ENCODE results near the gene MAP3K20.
"Not testable (repeated sequence)": the region's sequence is repeated elsewhere in the genome, so short reads cannot be mapped to it uniquely, and the experiment has no call there.

MAP3K20 gene

GRCh38 chr2:173239644-173240043, 164.0 kb downstream of the MAP3K20 start:
- DNase-seq, result no peak

GRCh38 chr2:173240083-173240482, 164.4 kb downstream of the MAP3K20 start:
- DNase-seq, result no peak

- no peak for DNase-seq
Observed at GRCh38 chr2:173241643-173242042, 166.0 kb downstream of the MAP3K20 start.

GRCh38 chr2:173247156-173247555, 171.5 kb downstream of the MAP3K20 start:
- DNase-seq, result no peak

GRCh38 chr2:173248381-173248780, 172.7 kb downstream of the MAP3K20 start:
- DNase-seq, result no peak

GRCh38 chr2:173249661-173250641, 174.3 kb downstream of the MAP3K20 start:
- DNase-seq, result no peak

GRCh38 chr2:173251225-173251624, 175.6 kb downstream of the MAP3K20 start:
- DNase-seq, result no peak

- DNase-seq, result no peak
Observed at GRCh38 chr2:173252581-173252980, 176.9 kb downstream of the MAP3K20 start.

- no peak for DNase-seq
Observed at GRCh38 chr2:173254659-173255058, 179.0 kb downstream of the MAP3K20 start.

- no peak for DNase-seq
Observed at GRCh38 chr2:173258701-173259100, 183.1 kb downstream of the MAP3K20 start.

GRCh38 chr2:173262356-173262755, 186.7 kb downstream of the MAP3K20 start:
- not testable (repeated sequence) for DNase-seq

- DNase-seq, result no peak
Observed at GRCh38 chr2:173264151-173264550, 188.5 kb downstream of the MAP3K20 start.

- DNase-seq, result peak; percentile 15
Observed at GRCh38 chr2:173264603-173265366, 189.1 kb downstream of the MAP3K20 start.

GRCh38 chr2:173271135-173271534, 195.5 kb downstream of the MAP3K20 start:
- no peak for DNase-seq

GRCh38 chr2:173271825-173272224, 196.2 kb downstream of the MAP3K20 start:
- no peak for DNase-seq

GRCh38 chr2:173272849-173273248, 197.2 kb downstream of the MAP3K20 start:
- DNase-seq, result no peak

- DNase-seq, result no peak
Observed at GRCh38 chr2:173278794-173279526, 203.3 kb downstream of the MAP3K20 start.

- no peak for DNase-seq
Observed at GRCh38 chr2:173279527-173279868, 203.9 kb downstream of the MAP3K20 start.

GRCh38 chr2:173280853-173281252, 205.2 kb downstream of the MAP3K20 start:
- no peak for DNase-seq

GRCh38 chr2:173281898-173282297, 206.3 kb downstream of the MAP3K20 start:
- not testable (repeated sequence) for DNase-seq

- no peak for DNase-seq
Observed at GRCh38 chr2:173282795-173283545, 207.3 kb downstream of the MAP3K20 start.

GRCh38 chr2:173286153-173286809, 210.6 kb downstream of the MAP3K20 start:
- peak; percentile 7 for DNase-seq

Data from RPMI8226 (cell line).